H1 (cell line): ENCODE measurements around the gene UHRF1. TPM values are rescaled to one million over a fixed set of nuclear protein-coding genes. Genes with fewer than 3 reads are reported as not detected.

Experiments
- CTCF ChIA-PET: fragments of 300-600 bp; sonication (Branson Sonifier 250); formaldehyde crosslinking; loops from one replicate; lab custom pipeline; 2021; ENCODE audit not compliant: partially characterized antibody; lab: Charles Lee
- POLR2A ChIA-PET: fragments of 300-600 bp; sonication (Branson Sonifier 250); formaldehyde crosslinking; loops from one replicate; lab custom pipeline; 2021; ENCODE audit warnings: inconsistent platforms; ENCODE audit not compliant: partially characterized antibody; lab: Charles Lee
- DNase-seq, 2 experiments: peaks; one replicate each; pipeline versions ENCODE4 v3.0.0 to v3.0.0-alpha.2; 2010 to 2022; ENCODE audit warnings: low spot score in 2 of 2, low read depth in 1 of 2, mixed read lengths in 1 of 2
- FAIRE-seq: peaks from 2 replicates; lab custom pipeline; 2011; peaks lifted over from hg19 to GRCh38; lab: Jason Lieb, UNC
- H2AFZ ChIP-seq: 2 replicates; pipeline ENCODE4 v1.8.1; 2012; ENCODE audit warnings: low read length, inconsistent platforms
- H2AK5ac ChIP-seq: 2 replicates; pipeline ENCODE4 v1.6.1; 2013; ENCODE audit warnings: low read depth, low read length
- H2BK120ac ChIP-seq: replicated peaks from 2 replicates; pipeline ENCODE3; 2013; ENCODE audit warnings: low read depth, low read length, inconsistent platforms
- H2BK12ac ChIP-seq: 2 replicates; pipeline ENCODE4 v1.6.1; 2013; ENCODE audit warnings: low read depth, low read length
- H2BK15ac ChIP-seq: 2 replicates; pipeline ENCODE4 v1.6.1; 2013; ENCODE audit warnings: low read length
- H2BK20ac ChIP-seq: 2 replicates; pipeline ENCODE4 v1.6.1; 2013; ENCODE audit warnings: low read length
- H2BK5ac ChIP-seq: 2 replicates; pipeline ENCODE4 v1.6.1; 2013; ENCODE audit warnings: low read depth, low read length
- H3K14ac ChIP-seq: 2 replicates; pipeline ENCODE4 v1.6.1; 2013; ENCODE audit warnings: inconsistent platforms; ENCODE audit not compliant: insufficient read length
- H3K18ac ChIP-seq: 2 replicates; pipeline ENCODE4 v1.6.1; 2013; ENCODE audit warnings: low read length; ENCODE audit errors: extremely low read depth
- H3K23ac ChIP-seq: 2 replicates; pipeline ENCODE4 v1.6.1; 2013; ENCODE audit warnings: inconsistent platforms; ENCODE audit not compliant: insufficient read length
- H3K23me2 ChIP-seq: 2 replicates; pipeline ENCODE4 v1.6.1; 2013; ENCODE audit warnings: low read depth, low read length
- H3K27ac ChIP-seq: 2 replicates; pipeline ENCODE4 v1.6.1; 2011; ENCODE audit warnings: low read depth, low read length, inconsistent platforms
- H3K27me3 ChIP-seq, 4 experiments: replicated peaks in 1 of 4; 1 replicate in 1 of 4; 2 replicates in 3 of 4; pipeline versions ENCODE4 v1.6.1 to v1.8.1; 2011 to 2013; ENCODE audit warnings: low read length in 3 of 4, mild to moderate bottlenecking in 3 of 4, inconsistent platforms in 2 of 4, mixed read lengths in 2 of 4, moderate library complexity in 1 of 4; ENCODE audit not compliant: control insufficient read depth in 3 of 4, insufficient read depth in 3 of 4; ENCODE audit errors: extremely low read depth in 1 of 4
- H3K36me3 ChIP-seq, 4 experiments: 2 replicates each; pipeline versions ENCODE4 v1.6.1 to v1.8.1; 2011 to 2013; ENCODE audit warnings: mild to moderate bottlenecking in 4 of 4, low read length in 3 of 4, moderate library complexity in 2 of 4, control low read depth in 1 of 4, inconsistent platforms in 1 of 4; ENCODE audit not compliant: insufficient read depth in 4 of 4, control insufficient read depth in 2 of 4
- H3K4ac ChIP-seq: replicated peaks from 2 replicates; pipeline ENCODE3; 2013; ENCODE audit warnings: low read length, low read depth, mixed read lengths, inconsistent platforms; ENCODE audit not compliant: insufficient read length
- H3K4me1 ChIP-seq, 4 experiments: replicated peaks in 1 of 4; 1 replicate in 1 of 4; 2 replicates in 3 of 4; pipeline versions ENCODE4 v1.6.1 to v1.8.1; 2011 to 2013; ENCODE audit warnings: low read length in 3 of 4, inconsistent platforms in 2 of 4, mixed read lengths in 1 of 4; ENCODE audit not compliant: insufficient read depth in 4 of 4, control insufficient read depth in 3 of 4
- H3K4me2 ChIP-seq, 2 experiments: 2 replicates each; pipeline versions ENCODE4 v1.6.1 to v1.8.1; 2011 to 2013; ENCODE audit warnings: low read depth in 2 of 2, low read length in 2 of 2, control low read depth in 1 of 2, inconsistent platforms in 1 of 2, mild to moderate bottlenecking in 1 of 2; ENCODE audit not compliant: insufficient read depth in 1 of 2
- H3K4me3 ChIP-seq, 4 experiments: fragments of 200-600, 300-600 bp in 1 of 4; sonication (generic), shearing (Covaris generic), sonication (Bioruptor Twin) in 1 of 4; 2 replicates each; pipeline versions ENCODE4 v1.5.1 to v1.8.1; 2011 to 2016; ENCODE audit warnings: low read length in 4 of 4, low read depth in 3 of 4, control low read depth in 2 of 4, inconsistent platforms in 2 of 4, mild to moderate bottlenecking in 2 of 4, mixed read lengths in 1 of 4, moderate library complexity in 1 of 4; ENCODE audit not compliant: insufficient read depth in 2 of 4; ENCODE audit errors: extremely low read depth in 1 of 4
- H3K56ac ChIP-seq: replicated peaks from 2 replicates; pipeline ENCODE3; 2013; ENCODE audit warnings: low read depth, mild to moderate bottlenecking, mixed read lengths, low read length, inconsistent platforms; ENCODE audit not compliant: insufficient read length
- H3K79me1 ChIP-seq: 2 replicates; pipeline ENCODE4 v1.6.1; 2013; ENCODE audit warnings: low read depth, low read length, control low read depth
- H3K79me2 ChIP-seq, 2 experiments: 2 replicates each; pipeline versions ENCODE4 v1.6.1 to v1.8.1; 2012 to 2013; ENCODE audit warnings: low read length in 2 of 2, mild to moderate bottlenecking in 2 of 2, inconsistent platforms in 1 of 2; ENCODE audit not compliant: insufficient read depth in 2 of 2, control insufficient read depth in 1 of 2
- H3K9ac ChIP-seq, 4 experiments: replicated peaks in 1 of 4; 1 replicate in 1 of 4; 2 replicates in 3 of 4; pipeline versions ENCODE4 v1.6.1 to v1.8.1; 2011 to 2013; ENCODE audit warnings: low read depth in 3 of 4, low read length in 3 of 4, control low read depth in 2 of 4, mild to moderate bottlenecking in 2 of 4, moderate library complexity in 2 of 4, inconsistent platforms in 1 of 4; ENCODE audit errors: extremely low read depth in 1 of 4
- H3K9me3 ChIP-seq, 2 experiments: 2 replicates each; pipeline versions ENCODE4 v1.6.1 to v1.8.1; 2012 to 2013; ENCODE audit warnings: mild to moderate bottlenecking in 2 of 2, moderate library complexity in 2 of 2, control low read depth in 1 of 2, inconsistent platforms in 1 of 2, low read depth in 1 of 2, low read length in 1 of 2, mixed read lengths in 1 of 2; ENCODE audit not compliant: insufficient read depth in 2 of 2
- H4K20me1 ChIP-seq, 2 experiments: replicated peaks in 1 of 2; 2 replicates each; pipeline versions ENCODE3 to v1.8.1; 2011 to 2013; ENCODE audit warnings: inconsistent platforms in 2 of 2, low read length in 2 of 2, mild to moderate bottlenecking in 1 of 2; ENCODE audit not compliant: insufficient read depth in 2 of 2, control insufficient read depth in 1 of 2
- H4K5ac ChIP-seq: 2 replicates; pipeline ENCODE4 v1.6.1; 2013; ENCODE audit warnings: low read length, low read depth, mixed read lengths, inconsistent platforms; ENCODE audit not compliant: insufficient read length
- H4K8ac ChIP-seq: 2 replicates; pipeline ENCODE4 v1.8.0; 2013; ENCODE audit warnings: mild to moderate bottlenecking, moderate library complexity, low read length, inconsistent platforms; ENCODE audit not compliant: insufficient read depth; ENCODE audit errors: extremely low read depth
- H4K91ac ChIP-seq: replicated peaks from 2 replicates; pipeline ENCODE3; 2013; ENCODE audit warnings: low read length, mixed read lengths, inconsistent platforms; ENCODE audit not compliant: insufficient read length
- ATF3 ChIP-seq: IDR thresholded peaks from 2 replicates; pipeline ENCODE4 v1.6.1; 2011; ENCODE audit warnings: low read depth, mild to moderate bottlenecking, low read length; ENCODE audit not compliant: insufficient read depth
- BRCA1 ChIP-seq: IDR thresholded peaks from 2 replicates; pipeline ENCODE4 v1.6.1; 2012; ENCODE audit warnings: low read depth, low read length, improper control_type of control experiment
- JUND ChIP-seq: IDR thresholded peaks from 2 replicates; pipeline ENCODE4 v1.6.1; 2011; ENCODE audit warnings: mild to moderate bottlenecking, improper control_type of control experiment, low read length
- KDM1A ChIP-seq: fragments of 200-600, 300-600 bp; sonication (generic); IDR thresholded peaks from 2 replicates; pipeline ENCODE4 v1.7.1; 2016; ENCODE audit warnings: mild to moderate bottlenecking, low read length, borderline replicate concordance
- RAD21 ChIP-seq, 2 experiments: IDR thresholded peaks in 1 of 2; conservative IDR thresholded peaks in 1 of 2; 2 replicates each; pipeline ENCODE4 v1.6.1; 2011; ENCODE audit warnings: low read depth in 2 of 2, low read length in 2 of 2, improper control_type of control experiment in 1 of 2, inconsistent platforms in 1 of 2, mild to moderate bottlenecking in 1 of 2, moderate library complexity in 1 of 2
- RNF2 ChIP-seq: fragments of 200-900, 300-1000 bp; sonication (generic); IDR thresholded peaks from 2 replicates; pipeline ENCODE4 v1.7.1; 2016; ENCODE audit warnings: borderline replicate concordance, low read depth, mild to moderate bottlenecking, antibody characterized with exemption, low read length; ENCODE audit not compliant: poor library complexity, severe bottlenecking; ENCODE audit errors: missing control alignments
- SUZ12 ChIP-seq: fragments of 200-600 bp; sonication (generic); IDR thresholded peaks from 2 replicates; pipeline ENCODE4 v1.6.1; 2012; ENCODE audit warnings: mild to moderate bottlenecking, inconsistent platforms, low read length, moderate library complexity, mixed read lengths
- WGBS, 2 experiments: shearing (Covaris generic) in 1 of 2; methylation state at CpG; one replicate each; pipeline versions ENCODE4 v1.1.6 to v1.1.7; 2013 to 2015; ENCODE audit warnings: low lambda C conversion rate in 2 of 2, mixed read lengths in 2 of 2, inconsistent platforms in 1 of 2, low coverage in 1 of 2, missing lambda C conversion rate in 1 of 2; ENCODE audit not compliant: insufficient replicate concordance in 2 of 2, insufficient coverage in 1 of 2, insufficient read length in 1 of 2; ENCODE audit errors: extremely low coverage in 1 of 2, missing lambda C conversion rate in 1 of 2; 5-methylcytosine and 5-hydroxymethylcytosine counted together
- polyA plus RNA-seq, 7 experiments: library from polyadenylated mRNA; depleted of rRNA in 3 of 7; stranded (reverse) in 5 of 7; unstranded in 2 of 7; fragments of >200 nt in 5 of 7; fragments of 200-250 nt in 2 of 7; gene quantifications; 1 replicate in 5 of 7; 2 replicates in 1 of 7; 4 replicates in 1 of 7; pipeline versions ENCODE4 v1.2.1 to v1.2.3, GENCODE V29; 2011 to 2013; ENCODE audit warnings: missing spikeins in 2 of 7, mixed read lengths in 2 of 7
- total RNA-seq: library from RNA; stranded (reverse); fragmentation: NEBNext Ultra II Directional; extraction: Animal tissue kit (Norgen Biotek cat#: 25700); gene quantifications from 2 replicates; pipeline ENCODE4 v1.2.1, GENCODE V29; 2021

UHRF1 gene
- total and polyA plus RNA-seq, 2 of the 8 experiments (the other 6 are each of a cell fraction or from before 2014, with no cell fraction given) = 14.7 to 65.8 TPM

GRCh38 chr19:5002143-5002542 lies 92.8 kb downstream of the UHRF1 start:
- Histone ChIP-seq H3K23ac (no peak overlapping the region), H3K9ac (no peak overlapping the region)
- FAIRE-seq = no peak

More at GRCh38 chr19:5002143-5002542, 92.8 kb downstream of the UHRF1 start:
- no peaks in the 10 kb centered on the region; a peak in 1 of 7 replicates for H3K4me1 ChIP-seq
- no peak for DNase-seq
- POLR2A ChIA-PET = interaction anchor here (0.6 kb wide), 1 partner anchor 126 kb away, joined by 3 read pairs; no protein-coding TSS in a partner anchor
- WGBS, 2 experiments = 96% methylated on average over 4 of the region's 4 CpGs; no CpG with 5 or more reads in 1 of the 2 experiments
- H2BK120ac ChIP-seq = no peak overlapping the region
- H3K79me1 ChIP-seq = peaks cover 15% of the 10 kb centered on the region
- H3K79me2 ChIP-seq = peaks cover 0 to 44% of the 10 kb centered on the region in 2 experiments; a peak in 2 of 4 replicates
- H4K5ac ChIP-seq = no peak overlapping the region
- no peak overlapping the region for H3K56ac ChIP-seq
- no peak overlapping the region for H2BK20ac ChIP-seq
- H3K18ac ChIP-seq = no peak overlapping the region
- H3K23me2 ChIP-seq = peaks cover 10% of the 10 kb centered on the region; the same call in 1 of the 2 replicates
- H3K14ac ChIP-seq = no peak overlapping the region
- H3K27me3 ChIP-seq = no peaks in the 10 kb centered on the region
- no peak overlapping the region for H2BK5ac ChIP-seq
- no peak overlapping the region for H3K4me2 ChIP-seq
- no peak overlapping the region for H4K91ac ChIP-seq
- H3K9me3 ChIP-seq = no peaks in the 10 kb centered on the region
- H4K20me1 ChIP-seq = peaks cover 12% of the 10 kb centered on the region in 2 experiments
- H3K36me3 ChIP-seq = no peaks in the 10 kb centered on the region
- no peak overlapping the region for H2BK15ac ChIP-seq
- no peak overlapping the region for H2AK5ac ChIP-seq
- H2AFZ ChIP-seq = no peak overlapping the region
- H3K4ac ChIP-seq = no peak overlapping the region
- no peak overlapping the region for H2BK12ac ChIP-seq
- CTCF ChIA-PET = interaction anchor here (0.8 to 5.3 kb wide), 27 partner anchors 12 to 279 kb away, joined by 3 to 175 read pairs (median 5); partner anchors contain the start of gene KDM4B
- no peak for TF ChIP-seq ATF3
- no peak for TF ChIP-seq JUND
- TF ChIP-seq SUZ12 = no peak
- TF ChIP-seq KDM1A = no peak
- TF ChIP-seq RAD21 (IDR thresholded peaks at IDR 0.05 in 1 of 2, conservative IDR thresholded peaks at IDR 0.05 in 1 of 2; ENCODE audit: low read depth in 2 of 2, low read length in 2 of 2) = no peak
- no peak for TF ChIP-seq BRCA1
- TF ChIP-seq RNF2 = no peak
- H4K8ac ChIP-seq = no peak overlapping the region
- no peak overlapping the region for H3K4me3 ChIP-seq
- no peak overlapping the region for H3K27ac ChIP-seq
